Activated CD4-positive, alpha-beta T cell treated with anti-CD3 and anti-CD28 coated beads, Interleukin-2, amount 10 ng/mL, durations not matched to agents 7 days and 5 days (primary cell): Measurements from ENCODE around the gene TRIM37. TPM values are rescaled to one million over a fixed set of nuclear protein-coding genes. Genes with fewer than 3 reads are reported as not detected.

ENCODE experiments used
- CTCF ChIA-PET: fragments of 350-600 bp; sonication (Branson Sonifier 250); formaldehyde crosslinking; loops from one replicate; lab custom pipeline; 2021; ENCODE audit warnings: antibody characterized with exemption; lab: Charles Lee
- POLR2A ChIA-PET: fragments of 350-600 bp; sonication (Branson Sonifier 250); formaldehyde crosslinking; loops from one replicate; lab custom pipeline; 2021; ENCODE audit warnings: antibody characterized with exemption; lab: Charles Lee
- DNase-seq: peaks from one replicate; pipeline ENCODE4 v3.0.0-alpha.2; 2020
- H3K27ac Mint-ChIP-seq: one replicate; pipeline ENCODE4 v1.8.0; 2021; ENCODE audit warnings: mild to moderate bottlenecking, moderate library complexity, mixed read lengths
- H3K27me3 Mint-ChIP-seq: one replicate; pipeline ENCODE4 v1.8.0; 2021; ENCODE audit warnings: mixed read lengths
- H3K36me3 Mint-ChIP-seq: one replicate; pipeline ENCODE4 v1.8.0; 2021; ENCODE audit warnings: low read depth, mixed read lengths
- H3K4me1 Mint-ChIP-seq: one replicate; pipeline ENCODE4 v1.8.0; 2021; ENCODE audit warnings: mixed read lengths
- H3K4me3 Mint-ChIP-seq: one replicate; pipeline ENCODE4 v1.8.0; 2021; ENCODE audit warnings: mild to moderate bottlenecking, moderate library complexity, mixed read lengths
- H3K9me3 Mint-ChIP-seq: one replicate; pipeline ENCODE4 v1.8.0; 2021; ENCODE audit warnings: mixed read lengths
- total RNA-seq, 2 experiments: library from RNA; stranded (reverse); gene quantifications; one replicate each; pipeline ENCODE4 v1.2.3, GENCODE V29; 2021

TRIM37 gene
- total RNA-seq, 2 experiments from 2014 or later, result 22.6 to 27.9 TPM

GRCh38 chr17:59067756-59068155 lies 38.9 kb downstream of the TRIM37 start:
- CTCF ChIA-PET, result no interaction called here
- H3K36me3 Mint-ChIP-seq, result peaks cover 37% of the 10 kb centered on the region
- no peak for DNase-seq
- H3K27me3 Mint-ChIP-seq, result no peaks in the 10 kb centered on the region
- H3K4me1 Mint-ChIP-seq, result no peaks in the 10 kb centered on the region
- H3K9me3 Mint-ChIP-seq, result no peaks in the 10 kb centered on the region
- no peak overlapping the region for H3K4me3 Mint-ChIP-seq
- H3K27ac Mint-ChIP-seq, result no peak overlapping the region
- POLR2A ChIA-PET, result no interaction called here

GRCh38 chr17:59067340-59067739 lies 39.3 kb downstream of the TRIM37 start:
- Mint-ChIP-seq H3K4me1 (no peaks in the 10 kb centered on the region), H3K27ac (no peak overlapping the region), H3K4me3 (no peak overlapping the region), H3K27me3 (no peaks in the 10 kb centered on the region), H3K9me3 (no peaks in the 10 kb centered on the region), H3K36me3 (peaks cover 39% of the 10 kb centered on the region)
- no peak for DNase-seq
- ChIA-PET CTCF (interaction anchor here (0.9 kb wide), 1 partner anchor 39 kb away, joined by 3 read pairs; the partner anchor contains the start of gene TRIM37), POLR2A (no interaction called here)

- H3K36me3 Mint-ChIP-seq, result peaks cover 32% of the 10 kb centered on the region
- POLR2A ChIA-PET, result no interaction called here
Measured at GRCh38 chr17:59062509-59062908, 44.2 kb downstream of the TRIM37 start.

GRCh38 chr17:59056857-59057256 lies 49.8 kb downstream of the TRIM37 start:
- no peak overlapping the region for H3K4me3 Mint-ChIP-seq
- no peaks in the 10 kb centered on the region for H3K27me3 Mint-ChIP-seq
- no peak for DNase-seq
- peaks cover 30% of the 10 kb centered on the region for H3K36me3 Mint-ChIP-seq
- H3K9me3 Mint-ChIP-seq, result no peaks in the 10 kb centered on the region
- no peak overlapping the region for H3K27ac Mint-ChIP-seq
- ChIA-PET CTCF (no interaction called here), POLR2A (no interaction called here)
- H3K4me1 Mint-ChIP-seq, result no peaks in the 10 kb centered on the region

More at GRCh38 chr17:59062509-59062908, 44.2 kb downstream of the TRIM37 start:
- DNase-seq, result no peak
- Mint-ChIP-seq H3K9me3 (no peaks in the 10 kb centered on the region), H3K4me1 (no peaks in the 10 kb centered on the region), H3K27ac (no peak overlapping the region), H3K27me3 (no peaks in the 10 kb centered on the region), H3K4me3 (no peak overlapping the region)
- CTCF ChIA-PET, result no interaction called here

GRCh38 chr17:59049798-59050197 lies 56.9 kb downstream of the TRIM37 start:
- Mint-ChIP-seq H3K27ac (no peak overlapping the region), H3K36me3 (peaks cover 26% of the 10 kb centered on the region), H3K4me3 (no peak overlapping the region), H3K4me1 (no peaks in the 10 kb centered on the region), H3K27me3 (no peaks in the 10 kb centered on the region), H3K9me3 (no peaks in the 10 kb centered on the region)
- DNase-seq, result no peak
- ChIA-PET POLR2A (no interaction called here), CTCF (interaction anchor here (1.5 kb wide), 1 partner anchor 9 kb away, joined by 4 read pairs; no protein-coding TSS in a partner anchor)

- Mint-ChIP-seq H3K36me3 (peaks cover 29% of the 10 kb centered on the region), H3K9me3 (no peaks in the 10 kb centered on the region), H3K4me3 (no peak overlapping the region), H3K27ac (no peak overlapping the region), H3K4me1 (no peaks in the 10 kb centered on the region), H3K27me3 (no peaks in the 10 kb centered on the region)
- POLR2A ChIA-PET, result no interaction called here
- DNase-seq, result no peak
- CTCF ChIA-PET, result no interaction called here
Measured at GRCh38 chr17:59047616-59048015, 59.1 kb downstream of the TRIM37 start.

GRCh38 chr17:59046192-59046591 lies 60.5 kb downstream of the TRIM37 start:
- H3K27ac Mint-ChIP-seq, result no peak overlapping the region
- no peak for DNase-seq
- H3K36me3 Mint-ChIP-seq, result peaks cover 36% of the 10 kb centered on the region
- no peaks in the 10 kb centered on the region for H3K4me1 Mint-ChIP-seq
- ChIA-PET POLR2A (no interaction called here), CTCF (interaction anchor here (0.6 kb wide), 1 partner anchor 18 kb away, joined by 3 read pairs; no protein-coding TSS in a partner anchor)
- H3K4me3 Mint-ChIP-seq, result no peak overlapping the region
- H3K27me3 Mint-ChIP-seq, result no peaks in the 10 kb centered on the region
- H3K9me3 Mint-ChIP-seq, result no peaks in the 10 kb centered on the region

- POLR2A ChIA-PET, result no interaction called here
Measured at GRCh38 chr17:59038734-59039133, 67.9 kb downstream of the TRIM37 start.

GRCh38 chr17:59037960-59038359 lies 68.7 kb downstream of the TRIM37 start:
- Mint-ChIP-seq H3K27me3 (no peaks in the 10 kb centered on the region), H3K36me3 (peaks cover 33% of the 10 kb centered on the region), H3K4me1 (no peaks in the 10 kb centered on the region), H3K9me3 (no peaks in the 10 kb centered on the region), H3K4me3 (no peak overlapping the region), H3K27ac (no peak overlapping the region)
- ChIA-PET CTCF (interaction anchor here (0.6 kb wide), 1 partner anchor 109 kb away, joined by 5 read pairs; no protein-coding TSS in a partner anchor), POLR2A (no interaction called here)
- DNase-seq, result no peak

More at GRCh38 chr17:59038734-59039133, 67.9 kb downstream of the TRIM37 start:
- no peaks in the 10 kb centered on the region for H3K9me3 Mint-ChIP-seq
- no peaks in the 10 kb centered on the region for H3K4me1 Mint-ChIP-seq
- no peak overlapping the region for H3K27ac Mint-ChIP-seq
- DNase-seq, result no peak
- peaks cover 37% of the 10 kb centered on the region for H3K36me3 Mint-ChIP-seq
- H3K27me3 Mint-ChIP-seq, result no peaks in the 10 kb centered on the region
- CTCF ChIA-PET, result interaction anchor here (0.6 to 0.8 kb wide), 2 partner anchors 17 to 109 kb away, joined by 4 to 5 read pairs; no protein-coding TSS in a partner anchor
- no peak overlapping the region for H3K4me3 Mint-ChIP-seq

GRCh38 chr17:59030811-59031210 lies 75.9 kb downstream of the TRIM37 start:
- no peak overlapping the region for H3K27ac Mint-ChIP-seq

GRCh38 chr17:59028328-59028727 lies 78.4 kb downstream of the TRIM37 start:
- ChIA-PET POLR2A (no interaction called here), CTCF (interaction anchor here (0.8 kb wide), 1 partner anchor 18 kb away, joined by 3 read pairs; no protein-coding TSS in a partner anchor)
- no peak overlapping the region for H3K4me3 Mint-ChIP-seq
- H3K9me3 Mint-ChIP-seq, result no peaks in the 10 kb centered on the region
- H3K27ac Mint-ChIP-seq, result no peak overlapping the region
- no peaks in the 10 kb centered on the region for H3K27me3 Mint-ChIP-seq
- H3K36me3 Mint-ChIP-seq, result peaks cover 22% of the 10 kb centered on the region
- H3K4me1 Mint-ChIP-seq, result peaks cover 2% of the 10 kb centered on the region
- no peak for DNase-seq

More at GRCh38 chr17:59030811-59031210, 75.9 kb downstream of the TRIM37 start:
- H3K36me3 Mint-ChIP-seq, result peaks cover 21% of the 10 kb centered on the region
- no peaks in the 10 kb centered on the region for H3K9me3 Mint-ChIP-seq
- CTCF ChIA-PET, result no interaction called here
- DNase-seq, result no peak
- H3K27me3 Mint-ChIP-seq, result no peaks in the 10 kb centered on the region
- peaks cover 2% of the 10 kb centered on the region for H3K4me1 Mint-ChIP-seq
- H3K4me3 Mint-ChIP-seq, result no peak overlapping the region
- POLR2A ChIA-PET, result no interaction called here

- Mint-ChIP-seq H3K27ac (no peak overlapping the region), H3K4me1 (peaks cover 2% of the 10 kb centered on the region)
- POLR2A ChIA-PET, result no interaction called here
Measured at GRCh38 chr17:59027750-59028149, 78.9 kb downstream of the TRIM37 start.

GRCh38 chr17:59026176-59026939 lies 80.3 kb downstream of the TRIM37 start:
- POLR2A ChIA-PET, result no interaction called here
- peaks cover 22% of the 10 kb centered on the region for H3K36me3 Mint-ChIP-seq
- no peaks in the 10 kb centered on the region for H3K27me3 Mint-ChIP-seq
- DNase-seq, result no peak
- CTCF ChIA-PET, result no interaction called here
- peaks cover 2% of the 10 kb centered on the region for H3K4me1 Mint-ChIP-seq
- H3K9me3 Mint-ChIP-seq, result no peaks in the 10 kb centered on the region
- H3K4me3 Mint-ChIP-seq, result no peak overlapping the region
- H3K27ac Mint-ChIP-seq, result no peak overlapping the region

More at GRCh38 chr17:59027750-59028149, 78.9 kb downstream of the TRIM37 start:
- peaks cover 20% of the 10 kb centered on the region for H3K36me3 Mint-ChIP-seq
- no peak for DNase-seq
- H3K27me3 Mint-ChIP-seq, result no peaks in the 10 kb centered on the region
- no peaks in the 10 kb centered on the region for H3K9me3 Mint-ChIP-seq
- H3K4me3 Mint-ChIP-seq, result no peak overlapping the region
- CTCF ChIA-PET, result no interaction called here
